ENCODE data around the gene GNG8.

GNG8 gene

DNA sequence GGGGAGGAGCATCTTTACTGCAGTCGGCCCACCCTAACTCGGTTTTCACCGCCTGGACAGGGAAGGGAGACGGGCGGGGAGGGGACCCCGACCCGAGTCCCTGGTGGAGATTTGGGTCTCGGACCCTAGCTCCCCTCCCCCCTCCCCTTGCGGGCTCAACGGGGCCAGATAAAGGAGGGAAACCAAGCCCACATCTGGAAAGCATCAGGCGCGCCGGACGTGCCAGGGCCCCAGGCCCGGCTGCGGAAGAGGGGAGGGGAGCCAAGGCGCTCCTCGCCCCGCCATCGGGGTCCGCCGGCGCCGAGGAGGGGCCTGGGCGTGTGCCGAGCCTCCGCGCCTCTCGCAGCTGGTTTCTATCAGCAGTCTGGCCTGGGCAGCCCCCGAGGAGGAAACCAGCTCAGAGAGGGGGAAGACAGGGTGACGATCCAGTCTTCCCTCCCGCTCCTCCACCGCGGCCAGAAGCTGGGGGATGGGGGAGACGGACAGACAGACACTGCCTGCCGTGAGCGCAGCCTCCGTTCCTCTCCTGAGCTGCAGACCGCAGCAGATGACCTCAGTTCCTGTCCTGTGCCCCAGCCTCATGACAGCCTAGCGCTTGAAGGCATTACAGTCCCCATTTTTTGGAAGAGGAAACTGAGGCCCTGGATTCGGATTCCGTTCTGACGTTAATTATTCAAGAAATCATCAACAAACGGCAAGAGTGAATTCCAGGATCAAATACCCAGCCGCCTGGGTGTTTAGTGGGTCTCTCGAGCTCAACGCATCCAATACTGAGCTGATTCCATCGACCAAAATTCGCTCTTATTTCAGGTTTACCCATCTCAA, 3.6 kb upstream of the GNG8 start:
- peaks cover 97% of the 10 kb centered on the region for H3K27me3 ChIP-seq
- H3K27ac ChIP-seq: no peak overlapping the region

DNA sequence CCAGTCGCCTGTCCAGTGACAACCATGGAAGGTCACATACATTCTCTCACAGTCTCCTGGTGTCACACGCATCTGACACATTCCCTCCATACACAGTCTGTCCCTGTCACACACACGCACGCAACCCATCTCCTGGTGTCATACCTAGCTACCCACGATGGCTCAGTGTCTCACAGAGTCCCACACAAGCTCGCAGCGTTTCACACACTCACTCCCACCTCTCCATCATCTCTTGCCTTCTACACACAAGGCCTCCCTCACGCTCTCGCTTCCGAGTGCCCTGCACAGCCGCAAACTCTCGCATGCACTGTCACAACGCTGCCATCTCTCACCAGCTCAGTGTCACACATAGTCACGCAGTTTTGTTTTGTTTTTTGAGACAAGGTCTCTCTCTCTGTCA, 1.2 kb upstream of the GNG8 start:
- Histone ChIP-seq H3K9me3 (no peaks in the 10 kb centered on the region), H3K27ac (no peak overlapping the region), H3K4me1 (ENCODE audit: control insufficient read depth in 1 of 2, insufficient read depth in 1 of 2, low read depth in 1 of 2, low read length in 1 of 2) (peaks cover 26 to 31% of the 10 kb centered on the region in 2 experiments), H3K27me3 (peaks cover 99% of the 10 kb centered on the region), H3K4me3 (ENCODE audit: low read depth in 1 of 2, low read length in 1 of 2) (no peak overlapping the region), H3K36me3 (no peaks in the 10 kb centered on the region)
- TF ChIP-seq, protein P1, sequence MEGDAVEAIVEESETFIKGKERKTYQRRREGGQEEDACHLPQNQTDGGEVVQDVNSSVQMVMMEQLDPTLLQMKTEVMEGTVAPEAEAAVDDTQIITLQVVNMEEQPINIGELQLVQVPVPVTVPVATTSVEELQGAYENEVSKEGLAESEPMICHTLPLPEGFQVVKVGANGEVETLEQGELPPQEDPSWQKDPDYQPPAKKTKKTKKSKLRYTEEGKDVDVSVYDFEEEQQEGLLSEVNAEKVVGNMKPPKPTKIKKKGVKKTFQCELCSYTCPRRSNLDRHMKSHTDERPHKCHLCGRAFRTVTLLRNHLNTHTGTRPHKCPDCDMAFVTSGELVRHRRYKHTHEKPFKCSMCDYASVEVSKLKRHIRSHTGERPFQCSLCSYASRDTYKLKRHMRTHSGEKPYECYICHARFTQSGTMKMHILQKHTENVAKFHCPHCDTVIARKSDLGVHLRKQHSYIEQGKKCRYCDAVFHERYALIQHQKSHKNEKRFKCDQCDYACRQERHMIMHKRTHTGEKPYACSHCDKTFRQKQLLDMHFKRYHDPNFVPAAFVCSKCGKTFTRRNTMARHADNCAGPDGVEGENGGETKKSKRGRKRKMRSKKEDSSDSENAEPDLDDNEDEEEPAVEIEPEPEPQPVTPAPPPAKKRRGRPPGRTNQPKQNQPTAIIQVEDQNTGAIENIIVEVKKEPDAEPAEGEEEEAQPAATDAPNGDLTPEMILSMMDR (IDR thresholded peaks at IDR 0.05): no peak

More for the DNA sequence above, 3.6 kb upstream of the GNG8 start:
- Histone ChIP-seq H3K4me1 (ENCODE audit: control insufficient read depth in 1 of 2, insufficient read depth in 1 of 2, low read depth in 1 of 2, low read length in 1 of 2) (peaks cover 17% of the 10 kb centered on the region in 2 experiments), H3K4me3 (ENCODE audit: low read depth in 1 of 2, low read length in 1 of 2) (peak overlapping the region in 1 of 2 experiments; percentile 28), H3K9me3 (no peaks in the 10 kb centered on the region), H3K36me3 (no peaks in the 10 kb centered on the region)
- TF ChIP-seq, protein P1 (IDR thresholded peaks at IDR 0.05): no peak

DNA sequence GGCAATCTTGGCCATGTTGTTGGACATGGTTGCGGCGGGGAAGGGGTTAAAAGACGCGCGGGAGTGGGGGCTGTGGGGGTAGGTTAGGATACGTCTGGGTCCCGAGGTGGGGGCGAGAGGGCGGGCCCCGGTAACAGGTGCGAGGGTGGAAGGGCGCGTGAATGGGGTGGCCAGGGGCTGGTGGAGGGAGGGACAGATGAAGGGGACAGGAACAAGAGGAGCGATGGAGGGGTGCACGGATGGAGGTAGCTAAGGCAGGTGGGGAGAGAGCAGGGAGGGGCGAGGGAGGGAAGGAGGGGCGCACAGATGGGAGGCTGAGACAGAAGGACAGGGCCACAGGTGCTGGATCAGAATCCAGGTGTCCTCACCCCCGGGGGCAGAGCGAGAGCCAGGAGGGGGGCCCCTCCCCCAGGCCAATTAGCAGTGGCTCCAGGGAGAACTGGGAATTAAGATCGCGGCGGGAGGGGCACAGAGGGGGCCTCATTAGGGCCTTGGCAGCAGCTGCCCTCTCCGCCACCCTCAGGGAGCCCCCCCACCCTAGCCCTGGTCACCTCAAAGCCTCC, 1.3 kb downstream of the GNG8 start:
- Histone ChIP-seq H3K4me3 (ENCODE audit: low read depth in 1 of 2, low read length in 1 of 2) (no peak overlapping the region), H3K9me3 (no peaks in the 10 kb centered on the region), H3K4me1 (ENCODE audit: control insufficient read depth in 1 of 2, insufficient read depth in 1 of 2, low read depth in 1 of 2, low read length in 1 of 2) (peaks cover 25 to 31% of the 10 kb centered on the region in 2 experiments), H3K27ac (no peak overlapping the region), H3K27me3 (peaks cover 93% of the 10 kb centered on the region), H3K36me3 (no peaks in the 10 kb centered on the region)
- TF ChIP-seq, protein P1 (IDR thresholded peaks at IDR 0.05): no peak

DNA sequence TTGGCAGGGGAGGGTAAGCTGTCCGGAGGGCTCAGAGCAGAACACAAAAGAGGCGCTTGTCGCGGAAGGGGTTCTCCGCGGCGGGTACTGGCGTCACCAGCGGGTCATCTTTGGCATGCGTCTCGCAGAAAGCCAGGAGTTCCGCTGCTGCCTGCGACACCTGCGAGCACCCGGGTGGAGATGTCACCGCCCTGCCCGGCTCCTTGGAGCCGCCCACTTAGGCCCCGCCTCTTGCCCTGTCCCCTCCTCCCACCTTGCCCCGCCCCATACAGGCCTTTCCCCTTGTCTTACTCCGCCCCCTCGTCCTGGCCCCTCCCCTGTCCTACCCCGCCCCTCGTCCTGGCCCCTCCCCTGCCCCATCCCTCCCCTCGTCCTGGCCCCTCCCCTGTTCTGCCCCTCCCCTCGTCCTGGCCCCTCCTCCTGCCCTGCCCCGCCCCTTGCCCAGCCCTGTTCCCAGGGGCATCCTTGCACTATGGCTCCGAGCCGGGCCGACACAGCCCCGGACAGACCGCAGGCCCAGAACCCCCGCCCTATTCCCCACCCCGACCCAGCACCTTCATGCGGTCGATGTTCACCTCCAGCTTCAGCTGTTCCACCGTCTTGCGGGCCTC, 1.9 kb downstream of the GNG8 start:
- H3K27me3 ChIP-seq: peaks cover 87% of the 10 kb centered on the region

DNA sequence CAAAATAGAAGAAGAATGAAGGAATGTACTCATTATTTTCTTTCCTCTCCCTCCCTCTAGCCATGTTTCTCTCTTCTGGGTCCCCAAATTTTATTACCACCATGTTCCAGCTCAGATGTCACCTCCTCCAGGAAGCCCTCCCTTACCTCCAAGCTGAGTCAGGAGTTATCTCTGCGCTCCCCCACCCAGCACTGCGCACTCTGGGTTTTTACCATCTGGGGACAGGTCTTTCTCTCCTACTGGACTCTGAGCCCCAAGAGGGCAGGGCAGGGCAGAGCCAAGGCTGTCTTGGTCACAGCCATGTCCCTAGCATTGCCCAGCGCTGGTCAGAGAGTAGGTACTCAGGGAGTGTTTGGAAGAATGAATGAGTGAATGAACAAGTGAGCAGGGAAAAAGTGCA, 2.9 kb downstream of the GNG8 start:
- Histone ChIP-seq H3K27me3 (peaks cover 77% of the 10 kb centered on the region), H3K27ac (no peak overlapping the region), H3K4me1 (ENCODE audit: control insufficient read depth in 1 of 2, insufficient read depth in 1 of 2, low read depth in 1 of 2, low read length in 1 of 2) (peaks cover 9 to 15% of the 10 kb centered on the region in 2 experiments), H3K36me3 (no peaks in the 10 kb centered on the region), H3K9me3 (no peaks in the 10 kb centered on the region), H3K4me3 (ENCODE audit: low read depth in 1 of 2, low read length in 1 of 2) (peak overlapping the region in 1 of 2 experiments; percentile 21)
- TF ChIP-seq, protein P1 (IDR thresholded peaks at IDR 0.05): no peak

More for the DNA sequence above, 1.9 kb downstream of the GNG8 start:
- Histone ChIP-seq H3K27ac (no peak overlapping the region), H3K36me3 (no peaks in the 10 kb centered on the region), H3K4me1 (ENCODE audit: control insufficient read depth in 1 of 2, insufficient read depth in 1 of 2, low read depth in 1 of 2, low read length in 1 of 2) (peaks cover 19 to 26% of the 10 kb centered on the region in 2 experiments), H3K4me3 (ENCODE audit: low read depth in 1 of 2, low read length in 1 of 2) (peak overlapping the region; percentile 21 to 34), H3K9me3 (no peaks in the 10 kb centered on the region)
- TF ChIP-seq, protein P1 (IDR thresholded peaks at IDR 0.05): no peak
